Ovary (tissue), 10 donors: ENCODE results near the gene IL1RN. TPM values are rescaled to one million over a fixed set of nuclear protein-coding genes. Genes with fewer than 3 reads are reported as not detected.

ENCODE experiments used
- DNase-seq, 5 donors: peaks; one replicate each; pipeline ENCODE4 v3.0.0-alpha.2; 2019 to 2020
- H3K27ac ChIP-seq, 2 donors: fragments of 200-600 bp; one replicate each; pipeline versions ENCODE4 v1.5.1 to v1.8.0; 2019 to 2022
- H3K27me3 ChIP-seq: fragments of 200-600 bp; one replicate; pipeline ENCODE4 v1.8.0; 2022
- H3K36me3 ChIP-seq: fragments of 200-600 bp; sonication (generic); one replicate; pipeline ENCODE4 v1.5.1; 2019
- H3K4me1 ChIP-seq: one replicate; pipeline ENCODE4 v1.8.1; 2013; ENCODE audit warnings: mild to moderate bottlenecking, moderate library complexity; ENCODE audit not compliant: insufficient read depth
- H3K4me3 ChIP-seq: fragments of 200-600 bp; sonication (generic); one replicate; pipeline ENCODE4 v1.5.1; 2017
- H3K9me3 ChIP-seq, 2 donors: fragments of 200-600 bp in 1 of 2; sonication (generic) in 1 of 2; one replicate each; pipeline versions ENCODE4 v1.5.1 to v1.8.1; 2013 to 2019; ENCODE audit warnings: mild to moderate bottlenecking in 1 of 2, moderate library complexity in 1 of 2
- CTCF ChIP-seq, 3 donors: fragments of 450-650 bp in 2 of 3; fragments of 200-600 bp in 1 of 3; IDR thresholded peaks; one replicate each; pipeline versions ENCODE4 v1.5.1 to v1.8.0; 2016 to 2022; ENCODE audit warnings: antibody characterized with exemption in 3 of 3, mild to moderate bottlenecking in 1 of 3
- EP300 ChIP-seq: sonication (generic); formaldehyde crosslinking; IDR thresholded peaks from one replicate; pipeline ENCODE4 v1.6.1; 2017; ENCODE audit warnings: antibody characterized with exemption
- POLR2A ChIP-seq: fragments of 450-650 bp; IDR thresholded peaks from one replicate; pipeline ENCODE4 v1.6.1; 2017; ENCODE audit warnings: antibody characterized with exemption, mild to moderate bottlenecking, moderate library complexity
- WGBS, 3 donors: extraction: QIAGEN DNeasy Blood & Tissue Kit in 1 of 3; methylation state at CpG; one replicate each; pipeline versions ENCODE4 v1.1.5 to v1.1.7; 2013 to 2017; 5-methylcytosine and 5-hydroxymethylcytosine counted together
- intact Hi-C, 4 donors: fragments of 100-400 bp; cut with DNase I; formaldehyde crosslinking; loops; one replicate each; pipeline versions ENCODE4 v1.11.0 to v1.15.1; 2022 to 2023
- long read RNA-seq, 3 donors: library from polyadenylated mRNA in 2 of 3; unstranded in 2 of 3; transcript quantifications; one replicate each; pipeline ENCODE4 v2.0.0 and lab custom pipeline, GENCODE V29; 2021 to 2026
- polyA plus RNA-seq, 2 donors: library from polyadenylated mRNA; stranded (reverse); fragments of 200-250 nt in 1 of 2; fragments of 350-450 nt in 1 of 2; fragmentation: Illumina TruSeq in 1 of 2; extraction: RNeasy Lipid Tissue Mini Kit (QIAGEN cat#74804) in 1 of 2; gene quantifications; one replicate each; pipeline ENCODE4 v1.2.3, GENCODE V29; 2013 to 2014
- total RNA-seq, 7 donors: library from RNA; depleted of rRNA in 2 of 7; stranded (reverse); fragments of >200 nt in 2 of 7; fragmentation: NEBNext Ultra II Directional in 3 of 7; extraction: Animal tissue kit (Norgen Biotek cat#: 25700) in 3 of 7; gene quantifications; one replicate each; pipeline versions ENCODE4 v1.1.0 to v1.2.4, GENCODE V29; 2016 to 2023
- donor health status: DM: no; HTN: no; CAD: no; lungs with moderate emphysema.
- donor health status: DM: no; HTN: no; CAD: no.
- donor health status: Bipolar disorder and iron deficiency.
- donor health status: DM: yes; HTN: yes; CAD: no.
- donor health status: DM: no; HTN: no; CAD: no.
- donor health status: DM: yes; HTN: yes; CAD: no.

Gene IL1RN
- 1 to 10 TPM in 2 of 7 donors, under 1 TPM in 4, not detected in 1; 0.36 to 7.9 (median 0.56) TPM for total RNA-seq
- polyA plus RNA-seq = 1 to 10 TPM in 1 of 2 donors, under 1 TPM in 1; 0.29 to 1.5 TPM
- long read RNA-seq, donor 1 = 0 reads
- long read RNA-seq, donor 2 = 0 reads
- long read RNA-seq, donor 3 = 0 reads

GRCh38 chr2:113126845-113127645, at the start of gene IL1RN:
Gene IL1RN, plus strand, starts transcription at chr2:113127598. Its CDS starts 27 bp downstream, at chr2:113127625.
- TF ChIP-seq CTCF (IDR thresholded peaks at IDR 0.05) (no peak), EP300 (no peak), POLR2A (no peak)
- WGBS, 3 donors = 75 to 80% (median 75%) methylated on average over 16 of the region's 16 CpGs
- Histone ChIP-seq H3K4me1 (no peaks in the 10 kb centered on the region), H3K27me3 (no peaks in the 10 kb centered on the region), H3K9me3 (no peaks in the 10 kb centered on the region), H3K36me3 (no peaks in the 10 kb centered on the region), H3K27ac (no peak within 1 kb of the TSS), H3K4me3 (no peak within 1 kb of the TSS)
- DNase-seq = no peak
- intact Hi-C loops = no loop called here

GRCh38 chr2:113077921-113078320, 49.5 kb upstream of the IL1RN start:
- TF ChIP-seq POLR2A = no peak
- TF ChIP-seq CTCF (IDR thresholded peaks at IDR 0.05) = no peak
- no peak for TF ChIP-seq EP300
- Histone ChIP-seq H3K9me3 (no peaks in the 10 kb centered on the region), H3K27me3 (no peaks in the 10 kb centered on the region), H3K36me3 (no peaks in the 10 kb centered on the region), H3K4me3 (no peak overlapping the region), H3K27ac (no peak overlapping the region), H3K4me1 (no peaks in the 10 kb centered on the region)
- DNase-seq = no peak
- WGBS, 3 donors = 48 to 77% (median 59%) methylated on average over 1 of the region's 1 CpG
- intact Hi-C loops = no loop called here

GRCh38 chr2:113078350-113078839, 49.0 kb upstream of the IL1RN start:
- Histone ChIP-seq H3K27me3 (no peaks in the 10 kb centered on the region), H3K27ac (no peak overlapping the region), H3K4me1 (no peaks in the 10 kb centered on the region), H3K4me3 (no peak overlapping the region), H3K9me3 (no peaks in the 10 kb centered on the region), H3K36me3 (no peaks in the 10 kb centered on the region)
- intact Hi-C loops = no loop called here
- no peak for DNase-seq
- 54 to 63% (median 63%) methylated on average over 6 of the region's 6 CpGs for WGBS, 3 donors
- TF ChIP-seq CTCF (IDR thresholded peaks at IDR 0.05) (no peak), EP300 (no peak), POLR2A (no peak)

- H3K36me3 ChIP-seq = no peaks in the 10 kb centered on the region
- intact Hi-C loops = no loop called here
- H3K4me1 ChIP-seq = no peaks in the 10 kb centered on the region
- DNase-seq = no peak
- TF ChIP-seq EP300 (no peak), POLR2A (no peak), CTCF (IDR thresholded peaks at IDR 0.05) (no peak)
- H3K4me3 ChIP-seq = no peak overlapping the region
- no peaks in the 10 kb centered on the region for H3K9me3 ChIP-seq
- H3K27ac ChIP-seq = no peak overlapping the region
- 26 to 82% (median 65%) methylated on average over 4 of the region's 4 CpGs for WGBS, 3 donors
- no peaks in the 10 kb centered on the region for H3K27me3 ChIP-seq
These were observed 48.3 kb upstream of the IL1RN start for GRCh38 chr2:113079131-113079530.
